PC-3 (cell line): Measurements from ENCODE around the gene SPRN.

Experiments
- EZH2 ChIP-seq: fragments of 300-600 bp; sonication (generic); IDR thresholded peaks from one replicate; pipeline ENCODE4 v1.6.1; 2017; ENCODE audit warnings: antibody characterized with exemption, mild to moderate bottlenecking, low read length; ENCODE audit not compliant: unreplicated experiment
- TF ChIP-seq, protein P1 (sequence below): fragments of 300-600 bp; sonication (generic); conservative IDR thresholded peaks from 2 replicates; pipeline ENCODE4 v1.5.1; 2017; ENCODE audit warnings: antibody characterized with exemption, low read depth, mild to moderate bottlenecking, low read length

DNA sequence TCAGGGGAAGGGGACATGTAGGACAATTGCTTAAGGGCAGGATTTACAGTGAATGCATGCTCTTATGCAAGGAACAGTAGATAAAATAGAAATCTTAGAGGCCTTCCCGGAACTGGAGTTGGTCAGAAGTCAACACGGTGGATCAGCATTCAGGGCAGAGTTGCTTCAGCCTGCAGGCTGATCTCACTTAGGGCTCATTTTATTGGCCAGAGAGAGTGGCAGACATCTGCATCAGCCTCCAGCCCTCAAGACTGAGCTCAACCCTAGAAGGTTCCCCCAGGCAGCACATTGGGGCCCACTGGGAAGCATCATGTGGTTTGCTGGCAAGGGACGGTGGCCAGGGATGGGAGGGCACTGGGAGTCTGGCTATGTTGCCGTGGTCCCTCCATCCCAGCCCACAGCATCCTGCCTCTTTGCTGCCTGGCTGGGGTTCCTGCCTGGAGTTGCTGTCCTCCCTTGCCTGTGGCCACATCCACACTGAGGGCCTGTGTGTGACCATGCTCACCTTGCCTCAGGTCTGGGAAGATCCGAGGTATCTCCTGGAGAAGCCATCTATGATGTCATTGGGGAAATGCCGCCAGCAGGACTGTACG lies 42.4 kb upstream of the SPRN start:
- TF ChIP-seq, protein P1, sequence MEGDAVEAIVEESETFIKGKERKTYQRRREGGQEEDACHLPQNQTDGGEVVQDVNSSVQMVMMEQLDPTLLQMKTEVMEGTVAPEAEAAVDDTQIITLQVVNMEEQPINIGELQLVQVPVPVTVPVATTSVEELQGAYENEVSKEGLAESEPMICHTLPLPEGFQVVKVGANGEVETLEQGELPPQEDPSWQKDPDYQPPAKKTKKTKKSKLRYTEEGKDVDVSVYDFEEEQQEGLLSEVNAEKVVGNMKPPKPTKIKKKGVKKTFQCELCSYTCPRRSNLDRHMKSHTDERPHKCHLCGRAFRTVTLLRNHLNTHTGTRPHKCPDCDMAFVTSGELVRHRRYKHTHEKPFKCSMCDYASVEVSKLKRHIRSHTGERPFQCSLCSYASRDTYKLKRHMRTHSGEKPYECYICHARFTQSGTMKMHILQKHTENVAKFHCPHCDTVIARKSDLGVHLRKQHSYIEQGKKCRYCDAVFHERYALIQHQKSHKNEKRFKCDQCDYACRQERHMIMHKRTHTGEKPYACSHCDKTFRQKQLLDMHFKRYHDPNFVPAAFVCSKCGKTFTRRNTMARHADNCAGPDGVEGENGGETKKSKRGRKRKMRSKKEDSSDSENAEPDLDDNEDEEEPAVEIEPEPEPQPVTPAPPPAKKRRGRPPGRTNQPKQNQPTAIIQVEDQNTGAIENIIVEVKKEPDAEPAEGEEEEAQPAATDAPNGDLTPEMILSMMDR, result no peak
- no peak for TF ChIP-seq EZH2
